ENCODE results near the gene GNG11. TPM values are rescaled to one million over a fixed set of nuclear protein-coding genes. Genes with fewer than 3 reads are reported as not detected.

GNG11 gene
- total RNA-seq, 1 experiment from 2014 or later, result 7.0 TPM

DNA sequence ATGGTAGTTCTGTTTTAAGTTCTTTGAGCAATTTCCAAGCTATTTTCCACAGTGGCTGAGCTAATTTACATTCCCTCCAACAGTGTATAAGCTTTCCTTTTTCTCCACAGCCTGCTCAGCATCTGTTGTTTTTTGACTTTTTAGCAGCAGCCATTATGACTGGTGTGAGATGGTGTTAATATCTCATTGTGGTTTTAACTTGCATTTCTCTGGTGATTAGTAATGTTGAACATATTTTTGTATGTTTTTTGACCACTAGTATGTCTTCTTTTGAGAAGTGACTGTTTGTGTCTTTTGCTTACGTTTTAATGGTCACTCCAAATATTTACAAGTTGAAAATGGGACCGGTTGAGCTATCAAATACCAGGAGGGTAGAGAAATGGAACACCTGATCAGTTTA is 20.4 kb downstream of the GNG11 start:
- in situ Hi-C loops (cut with HindIII; ENCODE audit: low pct_unique_long_range_greater_than_20kb, low sequenced_read_pairs), result no loop called here
- TF ChIP-seq SIN3A (IDR thresholded peaks at IDR 0.05; ENCODE audit: borderline replicate concordance, insufficient read depth, low read depth, low read length), result no peak
- TF ChIP-seq, protein P1, sequence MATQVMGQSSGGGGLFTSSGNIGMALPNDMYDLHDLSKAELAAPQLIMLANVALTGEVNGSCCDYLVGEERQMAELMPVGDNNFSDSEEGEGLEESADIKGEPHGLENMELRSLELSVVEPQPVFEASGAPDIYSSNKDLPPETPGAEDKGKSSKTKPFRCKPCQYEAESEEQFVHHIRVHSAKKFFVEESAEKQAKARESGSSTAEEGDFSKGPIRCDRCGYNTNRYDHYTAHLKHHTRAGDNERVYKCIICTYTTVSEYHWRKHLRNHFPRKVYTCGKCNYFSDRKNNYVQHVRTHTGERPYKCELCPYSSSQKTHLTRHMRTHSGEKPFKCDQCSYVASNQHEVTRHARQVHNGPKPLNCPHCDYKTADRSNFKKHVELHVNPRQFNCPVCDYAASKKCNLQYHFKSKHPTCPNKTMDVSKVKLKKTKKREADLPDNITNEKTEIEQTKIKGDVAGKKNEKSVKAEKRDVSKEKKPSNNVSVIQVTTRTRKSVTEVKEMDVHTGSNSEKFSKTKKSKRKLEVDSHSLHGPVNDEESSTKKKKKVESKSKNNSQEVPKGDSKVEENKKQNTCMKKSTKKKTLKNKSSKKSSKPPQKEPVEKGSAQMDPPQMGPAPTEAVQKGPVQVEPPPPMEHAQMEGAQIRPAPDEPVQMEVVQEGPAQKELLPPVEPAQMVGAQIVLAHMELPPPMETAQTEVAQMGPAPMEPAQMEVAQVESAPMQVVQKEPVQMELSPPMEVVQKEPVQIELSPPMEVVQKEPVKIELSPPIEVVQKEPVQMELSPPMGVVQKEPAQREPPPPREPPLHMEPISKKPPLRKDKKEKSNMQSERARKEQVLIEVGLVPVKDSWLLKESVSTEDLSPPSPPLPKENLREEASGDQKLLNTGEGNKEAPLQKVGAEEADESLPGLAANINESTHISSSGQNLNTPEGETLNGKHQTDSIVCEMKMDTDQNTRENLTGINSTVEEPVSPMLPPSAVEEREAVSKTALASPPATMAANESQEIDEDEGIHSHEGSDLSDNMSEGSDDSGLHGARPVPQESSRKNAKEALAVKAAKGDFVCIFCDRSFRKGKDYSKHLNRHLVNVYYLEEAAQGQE (IDR thresholded peaks at IDR 0.05; ENCODE audit: insufficient read depth in 1 of 2, low read depth in 2 of 2, low read length in 1 of 2), result no peak
- TF ChIP-seq, protein P2, sequence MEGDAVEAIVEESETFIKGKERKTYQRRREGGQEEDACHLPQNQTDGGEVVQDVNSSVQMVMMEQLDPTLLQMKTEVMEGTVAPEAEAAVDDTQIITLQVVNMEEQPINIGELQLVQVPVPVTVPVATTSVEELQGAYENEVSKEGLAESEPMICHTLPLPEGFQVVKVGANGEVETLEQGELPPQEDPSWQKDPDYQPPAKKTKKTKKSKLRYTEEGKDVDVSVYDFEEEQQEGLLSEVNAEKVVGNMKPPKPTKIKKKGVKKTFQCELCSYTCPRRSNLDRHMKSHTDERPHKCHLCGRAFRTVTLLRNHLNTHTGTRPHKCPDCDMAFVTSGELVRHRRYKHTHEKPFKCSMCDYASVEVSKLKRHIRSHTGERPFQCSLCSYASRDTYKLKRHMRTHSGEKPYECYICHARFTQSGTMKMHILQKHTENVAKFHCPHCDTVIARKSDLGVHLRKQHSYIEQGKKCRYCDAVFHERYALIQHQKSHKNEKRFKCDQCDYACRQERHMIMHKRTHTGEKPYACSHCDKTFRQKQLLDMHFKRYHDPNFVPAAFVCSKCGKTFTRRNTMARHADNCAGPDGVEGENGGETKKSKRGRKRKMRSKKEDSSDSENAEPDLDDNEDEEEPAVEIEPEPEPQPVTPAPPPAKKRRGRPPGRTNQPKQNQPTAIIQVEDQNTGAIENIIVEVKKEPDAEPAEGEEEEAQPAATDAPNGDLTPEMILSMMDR (IDR thresholded peaks at IDR 0.05), result no peak
- no peak for TF ChIP-seq TCF7L2 (IDR thresholded peaks at IDR 0.05; ENCODE audit: low read depth, low read length)
- no peak for TF ChIP-seq POLR2AphosphoS5 (IDR thresholded peaks at IDR 0.05; ENCODE audit: low read depth, low read length)
- BruUV-seq (replicated peaks), result no TSS peak

DNA sequence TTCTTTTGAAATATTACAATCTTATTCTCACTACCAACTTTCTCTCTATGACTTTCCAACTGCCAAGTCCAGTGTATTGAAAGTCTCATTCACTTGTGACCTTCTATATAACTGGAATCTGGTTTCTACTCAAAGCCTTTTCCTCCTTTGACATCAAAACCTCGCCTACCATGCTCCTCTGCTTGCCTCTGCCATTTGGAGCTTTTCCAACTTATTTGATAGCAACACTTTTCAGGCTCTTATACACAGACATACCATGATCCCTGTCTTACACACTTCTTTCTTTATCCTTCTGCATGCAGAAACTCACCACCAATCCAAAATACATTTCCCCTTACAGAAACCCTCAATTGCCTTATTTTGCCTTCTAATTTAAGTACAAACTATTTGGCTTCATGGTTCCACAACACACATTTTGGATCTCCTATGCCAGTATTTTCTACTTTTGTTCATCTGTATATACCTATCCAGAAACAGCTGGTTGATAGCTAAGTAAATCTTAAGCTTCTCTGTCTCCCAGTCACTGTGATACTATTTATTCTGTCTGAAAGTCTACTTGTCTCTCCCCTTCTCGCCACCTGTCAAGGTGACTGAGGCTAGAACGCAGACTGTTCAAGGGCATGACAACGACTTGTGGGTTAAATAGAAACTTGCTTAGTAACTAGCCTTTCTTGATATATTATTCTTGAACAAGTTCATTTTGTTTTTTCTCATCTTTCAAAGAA is 22.4 kb downstream of the GNG11 start:
- POLR2A ChIA-PET, result no interaction called here

More for the DNA sequence above, 20.4 kb downstream of the GNG11 start:
- Histone ChIP-seq H3K9me3 (ENCODE audit: control insufficient read depth, insufficient read depth, low read depth, low read length) (no peaks in the 10 kb centered on the region), H3K4me1 (ENCODE audit: control insufficient read depth, insufficient read depth, low read length) (no peaks in the 10 kb centered on the region), H3K4me3 (ENCODE audit: low read depth in 2 of 2, low read length in 2 of 2) (no peak overlapping the region), H3K27ac (ENCODE audit: low read length) (no peak overlapping the region), H3K27me3 (ENCODE audit: control insufficient read depth, insufficient read depth, low read length) (no peaks in the 10 kb centered on the region), H3K36me3 (ENCODE audit: control insufficient read depth, insufficient read depth, low read length) (no peaks in the 10 kb centered on the region)
- CTCF ChIA-PET, result no interaction called here
- ATAC-seq (no peak), DNase-seq (ENCODE audit: low read depth, low spot score) (no peak)
- intact Hi-C loops (cut with micrococcal nuclease; ENCODE audit: unreplicated experiment), result no loop called here
- POLR2A ChIA-PET, result no interaction called here

More for the DNA sequence above, 22.4 kb downstream of the GNG11 start:
- no peaks in the 10 kb centered on the region for H3K9me3 ChIP-seq (ENCODE audit: control insufficient read depth, insufficient read depth, low read depth, low read length)
- no peaks in the 10 kb centered on the region for H3K36me3 ChIP-seq (ENCODE audit: control insufficient read depth, insufficient read depth, low read length)
- BruUV-seq (replicated peaks), result no TSS peak
- no peaks in the 10 kb centered on the region for H3K4me1 ChIP-seq (ENCODE audit: control insufficient read depth, insufficient read depth, low read length)
- intact Hi-C loops (cut with micrococcal nuclease; ENCODE audit: unreplicated experiment) (no loop called here), in situ Hi-C loops (cut with HindIII; ENCODE audit: low pct_unique_long_range_greater_than_20kb, low sequenced_read_pairs) (no loop called here)
- TF ChIP-seq TCF7L2 (IDR thresholded peaks at IDR 0.05; ENCODE audit: low read depth, low read length) (no peak), POLR2AphosphoS5 (IDR thresholded peaks at IDR 0.05; ENCODE audit: low read depth, low read length) (no peak), SIN3A (IDR thresholded peaks at IDR 0.05; ENCODE audit: borderline replicate concordance, insufficient read depth, low read depth, low read length) (no peak)
- TF ChIP-seq, protein P1 (IDR thresholded peaks at IDR 0.05; ENCODE audit: insufficient read depth in 1 of 2, low read depth in 2 of 2, low read length in 1 of 2), result no peak
- TF ChIP-seq, protein P2 (IDR thresholded peaks at IDR 0.05), result no peak
- no peaks in the 10 kb centered on the region for H3K27me3 ChIP-seq (ENCODE audit: control insufficient read depth, insufficient read depth, low read length)
- no peak overlapping the region for H3K27ac ChIP-seq (ENCODE audit: low read length)
- no peak for ATAC-seq
- no peak overlapping the region for H3K4me3 ChIP-seq (ENCODE audit: low read depth in 2 of 2, low read length in 2 of 2)
- CTCF ChIA-PET, result no interaction called here
- DNase-seq (ENCODE audit: low read depth, low spot score), result no peak
